EH (cell line): ENCODE measurements around the gene PDE4D.
"Not testable (repeated sequence)": the region's sequence is repeated elsewhere in the genome, so short reads cannot be mapped to it uniquely, and the experiment has no call there.

ENCODE experiments used
- DNase-seq: peaks from one replicate; pipeline ENCODE4 v3.0.0-alpha.2; 2015; ENCODE audit warnings: low read depth

PDE4D gene

GRCh38 chr5:59799668-59800346 lies 93.7 kb downstream of the PDE4D start:
- peak; percentile 62 for DNase-seq

GRCh38 chr5:59798862-59799667 lies 94.5 kb downstream of the PDE4D start:
- DNase-seq: peak; percentile 61

- DNase-seq: no peak
Observed at GRCh38 chr5:59795141-59795540, 98.4 kb downstream of the PDE4D start.

- DNase-seq: peak; percentile 91
Observed at GRCh38 chr5:59792983-59793585, 100.4 kb downstream of the PDE4D start.

GRCh38 chr5:59791617-59792016 lies 101.9 kb downstream of the PDE4D start:
- DNase-seq: no peak

GRCh38 chr5:59790776-59791475 lies 102.6 kb downstream of the PDE4D start:
- DNase-seq: peak; percentile 6

- no peak for DNase-seq
Observed at GRCh38 chr5:59790376-59790775, 103.2 kb downstream of the PDE4D start.

- no peak for DNase-seq
Observed at GRCh38 chr5:59789894-59790293, 103.6 kb downstream of the PDE4D start.

- peak; percentile 46 for DNase-seq
Observed at GRCh38 chr5:59789197-59789596, 104.3 kb downstream of the PDE4D start.

GRCh38 chr5:59786334-59786805 lies 107.2 kb downstream of the PDE4D start:
- DNase-seq: peak; percentile 93

GRCh38 chr5:59785676-59786333 lies 107.7 kb downstream of the PDE4D start:
- no peak for DNase-seq

- not testable (repeated sequence) for DNase-seq
Observed at GRCh38 chr5:59784708-59785107, 108.8 kb downstream of the PDE4D start.

- no peak for DNase-seq
Observed at GRCh38 chr5:59783264-59783663, 110.3 kb downstream of the PDE4D start.

GRCh38 chr5:59782856-59783255 lies 110.7 kb downstream of the PDE4D start:
- no peak for DNase-seq

GRCh38 chr5:59779453-59779852 lies 114.1 kb downstream of the PDE4D start:
- DNase-seq: no peak

GRCh38 chr5:59777028-59777427 lies 116.5 kb downstream of the PDE4D start:
- no peak for DNase-seq

- no peak for DNase-seq
Observed at GRCh38 chr5:59773294-59773693, 120.2 kb downstream of the PDE4D start.

GRCh38 chr5:59772757-59773156 lies 120.8 kb downstream of the PDE4D start:
- DNase-seq: no peak

GRCh38 chr5:59772206-59772605 lies 121.3 kb downstream of the PDE4D start:
- no peak for DNase-seq

- DNase-seq: no peak
Observed at GRCh38 chr5:59770953-59771352, 122.6 kb downstream of the PDE4D start.

GRCh38 chr5:59769832-59770231 lies 123.7 kb downstream of the PDE4D start:
- no peak for DNase-seq

GRCh38 chr5:59769041-59769360 lies 124.5 kb downstream of the PDE4D start:
- no peak for DNase-seq
